HCT116 (cell line): ENCODE results near the gene APPBP2. TPM values are rescaled to one million over a fixed set of nuclear protein-coding genes. Genes with fewer than 3 reads are reported as not detected.

Experiments
- ATAC-seq: fragments of 200-7000 bp; cut with Tn5 transposase; 2 replicates; pipeline ENCODE4 v1.9.1; 2020; ENCODE audit warnings: mild to moderate bottlenecking, moderate library complexity
- BruUV-seq: library from RNA; stranded (reverse); fragments of 400-500 nt; replicated peaks from 2 replicates; lab custom pipeline; 2021; lab: Mats Ljungman, UMichigan
- CTCF ChIA-PET: fragments of 300-600 bp; sonication (Branson Sonifier 250); formaldehyde crosslinking; loops from one replicate; lab custom pipeline; 2021; ENCODE audit warnings: antibody characterized with exemption; lab: Charles Lee
- POLR2A ChIA-PET: fragments of 300-600, 350-600 bp; sonication (Branson Sonifier 250); formaldehyde crosslinking; loops from one replicate; lab custom pipeline; 2021; ENCODE audit warnings: antibody characterized with exemption; lab: Charles Lee
- RAD21 ChIA-PET, 2 experiments: fragments of 300-600 bp; sonication (Branson Sonifier 250); formaldehyde crosslinking; loops; one replicate each; lab custom pipeline; 2023; ENCODE audit warnings: low total read pairs in 2 of 2; ENCODE audit not compliant: uncharacterized antibody in 2 of 2, unreplicated experiment in 2 of 2, low non-redundant PET in 1 of 2; lab: Charles Lee
- DNase-seq: peaks from one replicate; pipeline ENCODE4 v3.0.0-alpha.2; 2010; ENCODE audit warnings: low read depth, low spot score
- H2AFZ ChIP-seq: fragments of 200-600 bp; shearing (Covaris generic), sonication (generic); 2 replicates; pipeline ENCODE4 v1.6.1; 2017; ENCODE audit warnings: low read depth, mixed run types, mixed read lengths, antibody characterized with exemption, low read length; ENCODE audit not compliant: poor library complexity, severe bottlenecking
- H3K27ac ChIP-seq: 2 replicates; pipeline ENCODE4 v1.5.1; 2012; ENCODE audit warnings: low read depth, low read length
- H3K27me3 ChIP-seq: fragments of 200-600 bp; sonication (generic); 2 replicates; pipeline ENCODE4 v1.6.1; 2016; ENCODE audit warnings: mixed run types, low read length, mixed read lengths; ENCODE audit not compliant: insufficient read depth
- H3K36me3 ChIP-seq, 2 experiments: fragments of 200-500 bp in 1 of 2; fragments of 200-600 bp in 1 of 2; sonication (Bioruptor generic) in 1 of 2; sonication (generic) in 1 of 2; 2 replicates each; pipeline versions ENCODE4 v1.5.1 to v1.6.1; 2014 to 2016; ENCODE audit warnings: low read length in 2 of 2, inconsistent platforms in 1 of 2, mixed read lengths in 1 of 2, mixed run types in 1 of 2; ENCODE audit not compliant: insufficient read depth in 2 of 2, control insufficient read depth in 1 of 2
- H3K4me1 ChIP-seq, 2 experiments: fragments of 200-600 bp in 1 of 2; sonication (generic) in 1 of 2; 2 replicates each; pipeline versions ENCODE4 v1.5.1 to v1.6.1; 2012 to 2017; ENCODE audit warnings: low read length in 2 of 2, inconsistent platforms in 1 of 2, mild to moderate bottlenecking in 1 of 2, mixed read lengths in 1 of 2, mixed run types in 1 of 2, moderate library complexity in 1 of 2; ENCODE audit not compliant: insufficient read depth in 2 of 2, control insufficient read depth in 1 of 2
- H3K4me2 ChIP-seq: fragments of 200-600 bp; sonication (generic); 2 replicates; pipeline ENCODE4 v1.6.1; 2017; ENCODE audit warnings: mixed run types, low read length, mixed read lengths
- H3K4me3 ChIP-seq, 2 experiments: fragments of 200-600 bp in 1 of 2; sonication (generic) in 1 of 2; replicated peaks in 1 of 2; 2 replicates each; pipeline ENCODE4 v1.5.1; 2011 to 2016; ENCODE audit warnings: low read length in 2 of 2, control low read depth in 1 of 2, low read depth in 1 of 2, mild to moderate bottlenecking in 1 of 2, mixed read lengths in 1 of 2, mixed run types in 1 of 2
- H3K79me2 ChIP-seq: fragments of 200-600 bp; sonication (generic); 2 replicates; pipeline ENCODE4 v1.6.1; 2017; ENCODE audit warnings: mild to moderate bottlenecking, mixed run types, low read length, moderate library complexity, mixed read lengths; ENCODE audit not compliant: insufficient read depth
- H3K9ac ChIP-seq: fragments of 200-600 bp; sonication (generic); 2 replicates; pipeline ENCODE4 v1.6.1; 2016; ENCODE audit warnings: low read length, mixed read lengths
- H3K9me2 ChIP-seq: fragments of 200-600 bp; sonication (generic), shearing (Covaris generic); 2 replicates; pipeline ENCODE4 v1.6.1; 2017; ENCODE audit warnings: mixed run types, mild to moderate bottlenecking, moderate library complexity; ENCODE audit not compliant: insufficient read depth
- H3K9me3 ChIP-seq, 2 experiments: fragments of 200-500 bp in 1 of 2; fragments of 200-600 bp in 1 of 2; sonication (Bioruptor generic) in 1 of 2; sonication (generic) in 1 of 2; 2 replicates each; pipeline ENCODE4 v1.6.1; 2014 to 2017; ENCODE audit warnings: low read length in 2 of 2, mixed read lengths in 2 of 2, inconsistent platforms in 1 of 2, low read depth in 1 of 2, mild to moderate bottlenecking in 1 of 2, mixed run types in 1 of 2, moderate library complexity in 1 of 2; ENCODE audit not compliant: control insufficient read depth in 1 of 2, insufficient read depth in 1 of 2
- H4K20me1 ChIP-seq: fragments of 200-600 bp; sonication (generic), shearing (Covaris generic); 2 replicates; pipeline ENCODE4 v1.6.1; 2017; ENCODE audit warnings: mixed run types, mild to moderate bottlenecking, moderate library complexity; ENCODE audit not compliant: insufficient read depth
- CEBPB ChIP-seq: IDR thresholded peaks from 2 replicates; pipeline ENCODE4 v1.6.1; 2012; ENCODE audit warnings: low read depth
- ELF1 ChIP-seq: IDR thresholded peaks from 2 replicates; pipeline ENCODE4 v1.6.1; 2012; ENCODE audit warnings: low read depth, borderline replicate concordance
- EZH2 ChIP-seq: fragments of 200-600 bp; sonication (generic); IDR thresholded peaks from 2 replicates; pipeline ENCODE4 v1.6.1; 2017; ENCODE audit warnings: antibody characterized with exemption, mixed run types
- EZH2phosphoT487 ChIP-seq: fragments of 200-600 bp; IDR thresholded peaks from 2 replicates; pipeline ENCODE4 v1.6.1; 2018; ENCODE audit warnings: antibody characterized with exemption, borderline replicate concordance
- FOSL1 ChIP-seq: IDR thresholded peaks from 2 replicates; pipeline ENCODE4 v1.6.1; 2012; ENCODE audit warnings: low read depth
- JUND ChIP-seq: IDR thresholded peaks from 2 replicates; pipeline ENCODE4 v1.6.1; 2012
- POLR2AphosphoS5 ChIP-seq: IDR thresholded peaks from 2 replicates; pipeline ENCODE4 v1.6.1; 2011; ENCODE audit warnings: mild to moderate bottlenecking, low read depth, low read length, moderate library complexity
- RAD21 ChIP-seq: IDR thresholded peaks from 2 replicates; pipeline ENCODE4 v1.6.1; 2012; ENCODE audit warnings: low read depth, mild to moderate bottlenecking
- REST ChIP-seq: IDR thresholded peaks from 2 replicates; pipeline ENCODE4 v1.6.1; 2012; ENCODE audit warnings: low read depth
- SIN3A ChIP-seq: IDR thresholded peaks from 2 replicates; pipeline ENCODE4 v1.6.1; 2012; ENCODE audit warnings: low read depth
- SP1 ChIP-seq: IDR thresholded peaks from 2 replicates; pipeline ENCODE4 v1.6.1; 2012; ENCODE audit warnings: low read depth
- SRF ChIP-seq: IDR thresholded peaks from 2 replicates; pipeline ENCODE4 v1.6.1; 2012; ENCODE audit warnings: low read depth
- TCF7L2 ChIP-seq: IDR thresholded peaks from 2 replicates; pipeline ENCODE4 v1.7.0; 2011; ENCODE audit warnings: borderline replicate concordance, inconsistent platforms; ENCODE audit not compliant: insufficient read depth, insufficient read length; ENCODE audit errors: extremely low read depth
- ZBTB33 ChIP-seq: IDR thresholded peaks from 2 replicates; pipeline ENCODE4 v1.6.1; 2011; ENCODE audit warnings: mild to moderate bottlenecking, low read length, moderate library complexity; ENCODE audit not compliant: insufficient replicate concordance; ENCODE audit errors: extremely low read depth
- ZNF274 ChIP-seq: fragments of 200-500 bp; sonication (Bioruptor generic); IDR thresholded peaks from 2 replicates; pipeline ENCODE4 v1.6.1; 2014; ENCODE audit warnings: mild to moderate bottlenecking, low read depth, low read length, inconsistent platforms
- intact Hi-C: fragments of 100-400 bp; cut with micrococcal nuclease; formaldehyde crosslinking; loops from 2 replicates; pipeline ENCODE4 v1.10.0; 2022
- total RNA-seq: library from RNA; stranded (reverse); gene quantifications from one replicate; pipeline ENCODE4 v1.2.1, GENCODE V29; 2021; ENCODE audit not compliant: unreplicated experiment
- TF ChIP-seq, protein P1 (sequence below), 3 experiments: fragments of 200-600 bp in 1 of 3; sonication (generic) in 1 of 3; IDR thresholded peaks in 2 of 3; conservative IDR thresholded peaks in 1 of 3; 2 replicates each; pipeline ENCODE4 v1.5.1; 2012 to 2017; ENCODE audit warnings: low read depth in 2 of 3, low read length in 2 of 3, antibody characterized with exemption in 1 of 3, borderline replicate concordance in 1 of 3, control low read depth in 1 of 3, mild to moderate bottlenecking in 1 of 3, mixed read lengths in 1 of 3, mixed run types in 1 of 3, moderate library complexity in 1 of 3; ENCODE audit not compliant: insufficient read depth in 1 of 3

Gene APPBP2
- total RNA-seq, 1 experiment from 2014 or later, result 35.8 TPM

DNA sequence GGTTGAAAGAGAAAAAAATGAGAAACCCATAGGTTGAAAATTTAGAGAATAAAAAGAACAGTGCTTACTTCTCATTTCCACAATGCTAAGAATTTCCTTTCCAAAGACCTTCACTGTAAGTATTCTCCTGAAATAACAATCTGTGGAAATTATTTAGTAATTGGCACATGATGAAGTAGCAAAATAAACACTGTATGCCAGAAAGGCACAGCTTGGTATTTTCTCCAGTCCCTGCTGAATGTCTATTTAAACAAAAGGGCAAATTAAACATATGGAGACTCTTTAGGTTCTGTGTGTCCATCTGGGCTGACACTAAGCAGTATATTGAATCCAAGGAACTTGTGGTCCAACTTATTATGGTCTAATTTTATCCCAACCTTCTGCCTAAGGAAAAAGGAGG is 57.7 kb downstream of the APPBP2 start:
- peaks cover 10% of the 10 kb centered on the region in 2 experiments for H3K4me1 ChIP-seq
- H3K9me2 ChIP-seq, result no peaks in the 10 kb centered on the region
- H3K27ac ChIP-seq, result no peak overlapping the region
- ATAC-seq (no peak), DNase-seq (no peak)
- H3K4me2 ChIP-seq, result no peak overlapping the region
- H3K27me3 ChIP-seq, result no peaks in the 10 kb centered on the region
- CTCF ChIA-PET, result no interaction called here
- H3K36me3 ChIP-seq, result peaks cover 0 to 9% of the 10 kb centered on the region in 2 experiments; a peak in 2 of 4 replicates
- intact Hi-C loops, result no loop called here
- POLR2A ChIA-PET, result no interaction called here
- no peaks in the 10 kb centered on the region for H3K9me3 ChIP-seq
- TF ChIP-seq EZH2phosphoT487 (no peak), FOSL1 (no peak), EZH2 (no peak), SIN3A (no peak), CEBPB (no peak), RAD21 (no peak), ZBTB33 (no peak), POLR2AphosphoS5 (no peak), REST (no peak), TCF7L2 (no peak), SP1 (no peak), JUND (no peak), SRF (no peak), ZNF274 (no peak), ELF1 (no peak)
- TF ChIP-seq, protein P1, sequence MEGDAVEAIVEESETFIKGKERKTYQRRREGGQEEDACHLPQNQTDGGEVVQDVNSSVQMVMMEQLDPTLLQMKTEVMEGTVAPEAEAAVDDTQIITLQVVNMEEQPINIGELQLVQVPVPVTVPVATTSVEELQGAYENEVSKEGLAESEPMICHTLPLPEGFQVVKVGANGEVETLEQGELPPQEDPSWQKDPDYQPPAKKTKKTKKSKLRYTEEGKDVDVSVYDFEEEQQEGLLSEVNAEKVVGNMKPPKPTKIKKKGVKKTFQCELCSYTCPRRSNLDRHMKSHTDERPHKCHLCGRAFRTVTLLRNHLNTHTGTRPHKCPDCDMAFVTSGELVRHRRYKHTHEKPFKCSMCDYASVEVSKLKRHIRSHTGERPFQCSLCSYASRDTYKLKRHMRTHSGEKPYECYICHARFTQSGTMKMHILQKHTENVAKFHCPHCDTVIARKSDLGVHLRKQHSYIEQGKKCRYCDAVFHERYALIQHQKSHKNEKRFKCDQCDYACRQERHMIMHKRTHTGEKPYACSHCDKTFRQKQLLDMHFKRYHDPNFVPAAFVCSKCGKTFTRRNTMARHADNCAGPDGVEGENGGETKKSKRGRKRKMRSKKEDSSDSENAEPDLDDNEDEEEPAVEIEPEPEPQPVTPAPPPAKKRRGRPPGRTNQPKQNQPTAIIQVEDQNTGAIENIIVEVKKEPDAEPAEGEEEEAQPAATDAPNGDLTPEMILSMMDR (IDR thresholded peaks at IDR 0.05 in 2 of 3, conservative IDR thresholded peaks at IDR 0.05 in 1 of 3; ENCODE audit: borderline replicate concordance in 1 of 3, insufficient read depth in 1 of 3, low read depth in 2 of 3, low read length in 2 of 3), result no peak
- H3K9ac ChIP-seq, result no peak overlapping the region
- H3K79me2 ChIP-seq, result no peaks in the 10 kb centered on the region
- RAD21 ChIA-PET, result no interaction called here
- H2AFZ ChIP-seq, result no peak overlapping the region
- H3K4me3 ChIP-seq, result no peak overlapping the region
- BruUV-seq, result no TSS peak
- H4K20me1 ChIP-seq, result no peaks in the 10 kb centered on the region
